HG03558 (cell line): ENCODE measurements around the gene RHBDD3.

ENCODE experiments used
- ATAC-seq: cut with Tn5 transposase; IDR thresholded peaks from one replicate; pipeline ENCODE4 v1.9.1; 2021; ENCODE audit warnings: moderate number of reproducible peaks; ENCODE audit not compliant: unreplicated experiment; ENCODE audit errors: extremely low read depth

The RHBDD3 gene

DNA sequence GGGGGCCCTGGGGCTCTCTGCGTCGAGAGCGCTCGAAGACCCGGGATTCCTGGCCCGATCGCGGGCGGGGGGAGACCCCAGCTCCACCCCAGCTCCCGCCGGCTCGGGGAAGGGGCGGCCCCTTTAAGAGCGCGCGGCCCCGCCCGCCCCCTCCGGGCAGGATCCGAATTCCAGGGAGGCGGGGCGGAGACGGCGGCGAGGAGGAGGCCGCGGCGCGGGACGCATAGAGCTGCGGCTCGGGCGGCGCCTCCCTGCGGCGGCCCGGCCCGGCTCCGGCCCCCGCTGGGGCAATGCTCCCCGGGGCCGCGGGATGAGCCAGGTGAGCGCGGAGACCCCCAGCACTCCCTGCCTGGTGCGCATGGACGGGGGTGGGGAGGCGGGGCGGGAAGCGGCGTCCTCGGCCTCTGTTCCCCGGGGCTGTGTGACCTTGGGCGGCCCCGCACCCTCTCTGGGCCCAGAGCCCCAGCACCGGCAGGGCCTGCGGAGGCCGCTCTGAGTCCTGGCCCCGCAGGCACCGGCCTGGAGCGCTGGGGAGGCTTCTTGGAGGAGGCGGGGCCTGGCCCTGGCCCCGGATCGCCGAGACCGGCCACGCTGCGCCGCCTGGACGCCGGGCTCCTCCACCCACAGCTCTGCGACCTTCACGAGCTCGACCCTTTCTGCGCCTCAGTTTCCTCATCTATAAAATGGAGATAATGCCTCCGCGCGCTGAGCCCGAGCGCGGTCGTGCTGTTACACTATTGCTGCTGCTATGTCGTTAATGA lies 39.2 kb upstream of the RHBDD3 start:
- no peak for ATAC-seq

GRCh38 chr22:29306175-29306834 lies 38.5 kb upstream of the RHBDD3 start, which contains the start of gene GAS2L1:
Gene GAS2L1, plus strand, starts transcription at chr22:29306650. Its CDS starts 1,456 bp downstream, at chr22:29308106.
- ATAC-seq, result no peak

GRCh38 chr22:29305836-29306174 lies 38.0 kb upstream of the RHBDD3 start:
- ATAC-seq, result no peak

DNA sequence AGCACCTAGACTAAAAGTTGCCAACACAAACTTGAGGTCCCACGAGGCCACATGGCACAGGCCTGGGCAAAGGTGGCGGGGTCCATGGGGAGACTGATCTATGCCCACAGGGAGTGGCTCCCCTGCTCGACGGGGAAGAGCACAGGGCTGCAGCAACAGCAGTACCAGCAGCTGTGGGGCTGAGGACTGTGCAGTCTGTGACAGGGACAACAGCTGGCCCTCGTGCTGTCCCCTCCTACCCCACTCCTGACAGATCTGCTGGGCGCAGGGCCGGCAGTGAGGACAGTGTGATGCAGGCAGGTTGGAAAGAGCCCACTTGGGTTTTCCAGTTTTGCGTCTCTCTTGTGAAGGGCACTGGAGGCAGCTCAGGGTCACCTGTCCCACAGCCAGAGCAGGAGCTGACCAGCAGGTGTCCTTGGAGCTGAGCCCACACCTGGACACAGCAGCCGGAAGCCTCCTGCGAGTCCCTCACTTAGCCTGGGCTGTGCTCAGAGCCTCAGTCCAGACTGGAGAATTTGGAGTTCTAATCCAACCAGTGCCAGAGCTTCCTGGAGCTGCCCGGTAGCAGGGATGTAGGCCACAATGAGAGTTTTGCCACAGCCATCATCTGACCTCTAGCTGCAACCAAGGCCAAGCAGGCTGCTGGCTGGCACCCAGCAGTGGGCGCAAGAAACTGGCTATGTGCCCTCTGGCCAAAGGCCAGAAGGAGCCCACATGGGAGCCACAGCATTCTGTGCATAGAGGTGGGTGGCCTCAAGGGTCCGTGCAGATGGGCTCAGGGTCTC lies 35.1 kb upstream of the RHBDD3 start:
- ATAC-seq, result no peak

DNA sequence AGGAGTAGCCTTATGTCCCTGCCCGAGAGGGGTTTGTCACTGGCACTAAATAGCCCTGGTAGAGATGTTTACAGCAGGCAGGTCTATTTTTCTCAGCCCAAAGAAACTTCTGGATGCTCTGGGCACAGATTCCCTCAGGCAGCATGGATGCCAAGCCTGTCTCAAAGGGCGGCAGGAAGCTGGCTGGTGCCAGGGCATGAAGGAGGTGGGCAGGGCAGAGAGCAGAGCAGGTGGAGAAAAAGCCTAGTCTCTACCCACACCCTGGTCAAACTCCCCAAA lies 34.6 kb upstream of the RHBDD3 start:
- ATAC-seq, result no peak

- no peak for ATAC-seq
Observed at GRCh38 chr22:29301716-29302401, 34.1 kb upstream of the RHBDD3 start.

GRCh38 chr22:29300807-29301601 lies 33.2 kb upstream of the RHBDD3 start:
- ATAC-seq, result no peak

- no peak for ATAC-seq
Observed at GRCh38 chr22:29300467-29300806, 32.7 kb upstream of the RHBDD3 start.

DNA sequence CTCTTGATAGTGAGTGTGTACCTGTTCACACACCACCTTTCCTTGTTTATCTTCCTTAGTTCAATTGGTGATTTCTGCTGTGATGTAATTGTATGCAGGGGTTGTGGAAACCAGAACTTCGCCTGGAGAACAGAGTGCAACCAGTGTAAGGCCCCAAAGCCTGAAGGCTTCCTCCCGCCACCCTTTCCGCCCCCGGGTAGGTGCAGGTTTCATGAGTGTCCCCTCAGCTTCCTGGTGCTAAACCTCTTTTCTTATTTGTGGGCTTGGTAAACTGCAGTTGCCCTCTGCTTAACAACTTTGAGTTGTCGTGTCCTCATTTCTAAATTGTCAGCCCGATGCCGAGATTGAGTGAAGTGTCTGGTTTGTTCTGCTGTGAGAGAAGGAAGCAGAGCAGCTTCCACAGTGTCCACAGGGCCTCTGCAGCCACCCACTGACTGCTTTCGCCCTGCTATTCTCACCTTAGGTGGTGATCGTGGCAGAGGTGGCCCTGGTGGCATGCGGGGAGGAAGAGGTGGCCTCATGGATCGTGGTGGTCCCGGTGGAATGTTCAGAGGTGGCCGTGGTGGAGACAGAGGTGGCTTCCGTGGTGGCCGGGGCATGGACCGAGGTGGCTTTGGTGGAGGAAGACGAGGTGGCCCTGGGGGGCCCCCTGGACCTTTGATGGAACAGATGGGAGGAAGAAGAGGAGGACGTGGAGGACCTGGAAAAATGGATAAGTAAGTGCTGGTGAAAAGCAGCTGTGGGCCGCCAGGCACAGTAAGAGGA lies 31.5 kb upstream of the RHBDD3 start:
- ATAC-seq, result no peak

DNA sequence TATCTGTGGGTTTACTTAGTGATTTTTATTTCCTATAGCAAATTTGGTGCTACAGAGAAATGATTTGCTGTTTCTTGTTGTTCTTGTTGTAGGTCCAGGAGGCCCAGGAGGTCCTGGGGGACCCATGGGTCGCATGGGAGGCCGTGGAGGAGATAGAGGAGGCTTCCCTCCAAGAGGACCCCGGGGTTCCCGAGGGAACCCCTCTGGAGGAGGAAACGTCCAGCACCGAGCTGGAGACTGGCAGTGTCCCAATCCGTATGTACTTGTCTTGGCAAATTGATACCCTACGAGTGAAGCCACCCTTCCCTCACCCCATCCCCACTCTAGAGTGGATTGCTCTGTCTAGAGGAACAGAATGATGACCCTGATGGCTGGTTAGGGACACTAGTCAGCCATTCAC lies 30.9 kb upstream of the RHBDD3 start:
- ATAC-seq, result no peak

DNA sequence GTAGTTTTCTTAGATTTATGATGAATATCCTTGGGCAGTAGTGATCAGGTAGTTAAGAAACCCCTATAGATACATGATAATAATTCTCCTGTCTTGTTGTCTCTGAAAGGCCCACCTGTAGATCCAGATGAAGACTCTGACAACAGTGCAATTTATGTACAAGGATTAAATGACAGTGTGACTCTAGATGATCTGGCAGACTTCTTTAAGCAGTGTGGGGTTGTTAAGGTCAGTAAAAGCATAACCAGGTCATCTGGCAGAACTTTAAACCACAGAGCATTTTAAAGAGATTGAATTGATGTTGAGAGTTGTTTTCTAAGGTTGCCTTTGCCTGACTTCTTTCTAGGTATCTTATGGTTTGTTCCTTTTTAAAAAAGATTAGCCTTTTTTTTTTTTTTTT lies 24.6 kb upstream of the RHBDD3 start:
- ATAC-seq, result no peak

DNA sequence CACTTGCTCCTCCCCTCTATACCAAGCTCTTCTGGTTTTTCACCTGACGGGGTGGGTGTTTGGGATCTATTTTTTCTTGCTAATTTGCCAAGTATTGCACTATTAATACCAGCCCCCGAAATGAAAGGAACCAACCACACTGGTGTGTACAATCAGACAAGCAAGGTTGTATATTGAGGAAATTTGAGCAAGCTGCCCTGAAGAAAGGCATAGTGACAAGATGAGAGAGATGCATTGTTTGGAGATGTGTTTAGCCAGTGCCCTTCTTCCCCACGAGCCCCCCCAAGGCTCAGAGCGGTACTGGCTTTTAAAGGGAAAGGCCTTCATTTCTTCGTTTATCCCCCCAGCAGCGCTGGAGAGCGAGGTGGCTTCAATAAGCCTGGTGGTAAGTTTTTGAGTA lies 23.4 kb upstream of the RHBDD3 start:
- no peak for ATAC-seq

DNA sequence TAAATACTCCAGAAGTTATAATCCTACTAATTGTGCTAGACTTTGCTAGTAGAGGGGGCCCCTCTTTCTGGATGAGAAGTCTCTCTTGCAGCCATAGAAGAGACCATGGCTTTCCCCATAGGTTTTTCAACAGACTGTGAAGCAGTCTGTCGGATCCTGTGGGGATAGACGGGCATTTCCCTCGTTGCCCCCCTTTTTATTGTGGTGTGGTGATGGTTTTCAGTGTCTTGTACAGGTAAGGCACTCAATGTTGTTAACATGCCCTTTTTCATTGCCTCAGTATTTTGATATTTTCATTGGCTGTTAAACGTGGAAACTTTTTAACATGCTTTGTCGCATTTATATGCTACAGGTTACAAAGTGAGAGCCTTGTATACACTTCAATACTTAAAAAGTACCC lies 22.3 kb upstream of the RHBDD3 start:
- ATAC-seq, result no peak

DNA sequence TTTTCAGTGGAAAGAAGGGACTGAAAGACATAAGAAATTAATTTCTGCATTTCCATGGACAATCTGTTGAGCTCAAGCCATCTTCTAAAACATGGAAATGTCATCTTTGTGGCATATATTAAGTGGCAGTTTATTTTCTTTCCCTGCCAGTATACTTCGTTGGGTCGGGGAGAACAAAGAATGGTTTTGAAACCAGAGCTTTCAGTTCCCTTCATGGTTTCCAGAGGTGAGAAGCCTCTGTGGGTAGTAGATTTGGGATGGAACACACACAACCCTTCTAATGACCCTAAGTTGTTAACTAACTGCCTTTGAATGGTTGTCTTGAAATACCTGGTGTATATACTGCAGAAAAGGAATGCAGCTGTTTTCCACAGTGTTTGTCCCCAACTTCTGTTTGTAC lies 21.1 kb upstream of the RHBDD3 start:
- ATAC-seq, result no peak

- no peak for ATAC-seq
Observed at GRCh38 chr22:29284196-29284595, 16.4 kb upstream of the RHBDD3 start.

DNA sequence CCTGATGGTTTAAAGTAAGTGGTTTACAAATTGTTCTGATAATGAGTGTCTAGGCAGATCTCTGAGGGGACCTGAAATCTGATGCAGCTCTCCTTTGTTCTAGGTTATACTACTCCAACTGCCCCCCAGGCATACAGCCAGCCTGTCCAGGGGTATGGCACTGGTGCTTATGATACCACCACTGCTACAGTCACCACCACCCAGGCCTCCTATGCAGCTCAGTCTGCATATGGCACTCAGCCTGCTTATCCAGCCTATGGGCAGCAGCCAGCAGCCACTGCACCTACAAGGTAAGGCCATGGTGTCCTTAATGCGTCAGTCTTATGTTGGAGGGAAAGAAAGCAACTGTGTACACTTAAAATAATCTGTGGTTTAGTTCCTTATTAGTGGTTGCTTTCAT lies 10.1 kb upstream of the RHBDD3 start:
- ATAC-seq, result no peak

- ATAC-seq, result no peak
Observed at GRCh38 chr22:29275819-29276565, 8.2 kb upstream of the RHBDD3 start.

GRCh38 chr22:29275167-29275566 lies 7.4 kb upstream of the RHBDD3 start:
- ATAC-seq, result no peak

GRCh38 chr22:29272624-29273023 lies 4.8 kb upstream of the RHBDD3 start:
- no peak for ATAC-seq
